GM04504 (cell line): ENCODE data around the gene TMED10.

Experiments used
- DNase-seq: peaks from one replicate; pipeline ENCODE4 v3.0.0-alpha.2; 2012; ENCODE audit warnings: low read depth

The TMED10 gene

DNA sequence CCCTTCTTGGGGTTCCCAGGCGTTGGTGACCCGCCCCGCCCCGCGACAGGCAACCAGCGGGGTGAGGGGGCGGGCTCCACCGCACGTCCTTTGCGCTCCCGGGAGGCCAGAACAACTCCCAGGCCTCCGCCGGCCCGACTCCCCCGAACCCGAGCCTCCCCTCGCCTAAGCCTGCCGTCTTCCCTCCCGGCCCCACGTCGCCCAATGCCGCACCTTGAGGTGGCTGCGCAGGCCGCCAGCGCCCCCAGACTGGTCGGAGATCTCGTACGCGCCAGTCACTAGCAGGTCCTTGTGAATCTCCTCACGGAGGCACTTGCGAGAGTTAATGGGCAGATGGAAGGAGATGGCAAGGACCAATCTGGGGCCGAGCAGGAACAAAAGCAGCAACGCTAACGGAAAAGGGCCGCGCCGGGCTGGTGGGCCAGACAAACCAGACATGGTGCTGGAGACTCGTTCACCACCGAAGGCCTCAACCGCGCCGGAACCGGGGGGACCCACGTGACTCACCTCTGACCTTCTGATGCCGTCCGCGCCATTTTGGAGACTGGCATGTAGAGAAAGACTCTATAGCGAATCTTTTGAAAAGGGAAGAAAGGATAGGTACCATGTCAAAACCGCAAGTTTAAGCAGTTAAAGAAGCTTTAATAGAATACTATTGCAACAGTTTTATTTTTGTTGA lies at the start of gene TMED10:
TMED10 (minus strand) TSS at position 471 of the 679 bp plus-strand sequence; CDS start at position 438, 33 bp downstream.
- DNase-seq, result peak; percentile 74

DNA sequence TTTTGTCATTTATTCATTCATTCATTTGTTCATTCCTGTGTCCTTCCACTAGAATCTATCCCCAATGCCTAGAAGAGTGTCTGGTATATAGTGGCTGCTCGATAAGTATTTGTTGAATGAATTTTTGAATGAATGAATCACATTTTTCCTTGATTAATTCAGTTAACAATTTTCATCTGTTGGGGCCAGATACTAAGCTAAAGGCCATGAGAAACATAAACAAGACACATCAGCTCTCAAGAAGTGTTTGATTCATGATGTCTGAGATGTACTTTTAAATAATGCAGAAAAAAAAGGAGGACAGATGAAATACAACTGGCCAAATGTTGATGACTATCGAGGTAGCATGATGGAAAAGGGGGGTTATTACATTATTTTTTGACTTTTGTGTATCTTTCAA lies 48.1 kb upstream of the TMED10 start:
- no peak for DNase-seq

DNA sequence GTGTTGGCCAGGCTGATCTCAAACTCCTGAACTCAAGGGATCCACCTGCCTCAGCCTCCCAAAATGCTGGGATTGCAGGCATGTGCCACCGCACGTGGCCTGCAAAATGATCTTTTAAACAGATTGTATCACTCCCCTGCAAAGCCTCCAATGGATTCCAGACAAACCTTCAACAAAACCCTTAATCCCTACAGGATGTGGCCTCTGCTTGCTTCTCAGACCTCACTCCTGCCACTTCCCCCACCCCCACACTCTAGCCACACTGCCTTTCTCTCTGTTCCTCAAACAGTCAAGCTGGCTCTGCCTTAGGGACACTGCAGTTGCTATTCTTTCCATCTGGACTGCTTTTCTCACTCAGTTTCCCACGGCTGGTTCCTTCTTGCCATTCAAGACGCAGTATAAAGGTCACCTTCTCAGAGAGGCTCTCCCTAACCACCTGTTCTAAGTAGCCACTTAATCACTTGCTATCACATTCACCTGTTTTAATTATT lies 47.3 kb upstream of the TMED10 start:
- DNase-seq, result no peak

DNA sequence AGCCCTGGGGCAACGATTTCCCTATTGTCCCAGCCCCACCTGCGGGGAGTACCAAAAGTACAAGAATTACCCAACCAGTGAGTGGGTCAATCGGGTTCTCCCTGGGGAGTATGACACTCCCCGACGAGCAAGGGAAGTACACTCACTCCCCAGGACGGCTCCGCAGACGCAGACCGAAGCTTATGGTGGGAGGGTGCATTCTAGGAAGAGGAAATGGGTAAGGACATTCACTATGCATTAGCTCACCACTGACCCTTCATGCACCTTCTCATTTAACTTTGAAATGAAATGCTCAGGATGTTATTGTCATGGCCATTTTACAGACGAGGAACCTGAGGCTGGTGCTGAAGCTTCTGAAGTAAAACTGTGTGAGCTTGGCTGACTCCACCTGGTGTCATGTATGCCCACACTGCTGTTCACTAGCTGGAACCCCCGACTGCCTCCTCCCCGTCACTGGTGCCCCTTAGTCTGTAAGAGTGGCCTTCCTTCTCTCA lies 45.8 kb upstream of the TMED10 start:
- no peak for DNase-seq

DNA sequence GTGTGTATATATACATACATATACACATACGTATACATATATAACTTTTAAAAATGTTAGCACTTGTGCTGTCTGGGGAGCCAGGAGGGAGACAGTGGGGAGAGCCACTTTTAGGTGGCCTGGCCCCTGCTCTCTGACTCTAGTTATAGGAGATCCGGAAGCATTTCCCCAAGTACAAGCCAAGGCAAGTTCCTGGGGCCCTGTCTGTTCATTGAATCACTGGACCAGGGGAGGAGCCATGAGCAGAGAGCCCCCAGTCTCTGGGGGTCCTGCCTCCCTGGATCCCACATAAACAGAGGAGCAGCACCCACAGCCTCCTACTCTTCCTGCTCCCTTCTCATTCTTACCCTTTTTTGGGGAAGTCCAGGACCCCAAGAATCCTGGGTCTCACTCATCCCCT lies 45.4 kb upstream of the TMED10 start:
- DNase-seq, result no peak

DNA sequence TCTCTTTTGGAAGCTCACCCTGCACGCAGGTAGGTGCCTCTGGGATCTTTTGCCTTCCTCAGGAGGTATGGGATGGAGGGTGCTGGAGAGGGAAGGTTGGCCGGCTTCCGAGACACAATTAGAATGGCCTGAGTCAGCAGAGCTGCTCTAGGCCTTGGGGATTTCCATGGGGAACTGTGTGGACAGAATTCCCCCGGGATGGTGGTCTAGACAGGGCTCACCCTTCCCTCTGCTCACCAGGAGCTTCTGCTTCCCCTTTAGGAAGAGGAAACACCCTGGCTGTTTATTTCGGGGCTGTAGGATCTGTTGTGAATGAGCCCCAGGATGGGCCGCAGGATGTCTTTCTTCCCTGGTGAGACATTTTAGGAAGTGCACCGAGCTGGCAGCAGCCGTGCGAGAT lies 43.7 kb upstream of the TMED10 start:
- no peak for DNase-seq

DNA sequence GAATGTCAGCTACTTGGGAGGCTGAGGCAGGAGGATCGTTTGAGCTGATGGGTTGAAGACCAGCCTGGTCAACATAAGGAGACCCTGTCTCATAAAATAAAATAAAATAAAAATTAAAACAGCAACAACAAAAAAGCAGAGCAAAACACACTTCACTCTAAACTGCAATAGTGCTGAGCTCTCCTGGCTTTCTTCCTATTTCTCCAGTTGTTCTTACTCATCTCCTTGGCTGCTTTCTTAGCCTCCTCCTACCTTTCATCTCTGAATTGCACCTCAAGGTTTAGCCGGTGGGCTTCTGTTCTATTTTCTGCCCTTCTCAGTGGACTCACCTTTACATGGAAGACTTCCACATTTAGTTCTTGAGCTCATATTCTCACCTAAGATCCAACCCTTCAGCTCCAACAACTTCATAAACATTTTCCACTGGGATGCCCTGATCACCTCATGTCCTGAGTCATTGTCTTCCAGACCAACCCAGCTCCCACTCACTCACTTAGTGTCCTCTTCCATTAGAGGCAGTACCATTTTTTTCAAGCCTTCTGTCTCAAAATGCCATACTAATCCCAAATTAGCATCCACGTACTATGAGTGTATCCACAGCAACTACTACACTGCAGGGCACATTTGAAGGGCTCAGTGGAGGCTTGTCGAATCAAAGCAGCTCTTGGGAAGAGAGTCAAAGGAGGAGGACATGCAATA lies 41.2 kb upstream of the TMED10 start:
- DNase-seq, result no peak

DNA sequence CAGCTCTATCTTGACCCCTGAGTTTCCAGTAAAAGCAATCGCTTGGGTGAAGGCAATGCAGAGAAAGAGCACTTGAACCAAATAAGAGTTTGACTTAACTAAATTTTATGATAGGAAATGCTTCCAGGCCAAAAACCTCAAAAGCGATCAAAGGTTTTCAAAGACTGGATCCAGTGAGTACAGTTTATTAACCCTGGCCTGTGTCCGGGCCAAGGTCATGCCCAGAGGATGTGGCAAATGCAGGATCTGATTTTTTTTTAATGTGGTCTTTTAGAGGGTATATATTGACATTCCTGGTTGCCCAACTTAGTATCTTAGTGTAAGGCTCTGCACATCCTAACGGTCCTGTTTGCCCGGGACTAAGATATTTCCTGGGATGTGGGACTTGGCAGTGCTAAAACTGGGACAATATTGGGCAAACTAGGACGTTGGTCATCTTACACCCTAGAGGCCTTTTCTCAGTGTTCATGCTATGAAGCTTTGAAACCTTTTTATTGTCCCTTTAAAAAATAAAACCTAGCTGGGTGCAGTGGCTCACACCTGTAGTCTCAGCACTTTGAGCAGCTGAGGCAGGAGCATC lies 40.1 kb upstream of the TMED10 start:
- DNase-seq, result no peak

DNA sequence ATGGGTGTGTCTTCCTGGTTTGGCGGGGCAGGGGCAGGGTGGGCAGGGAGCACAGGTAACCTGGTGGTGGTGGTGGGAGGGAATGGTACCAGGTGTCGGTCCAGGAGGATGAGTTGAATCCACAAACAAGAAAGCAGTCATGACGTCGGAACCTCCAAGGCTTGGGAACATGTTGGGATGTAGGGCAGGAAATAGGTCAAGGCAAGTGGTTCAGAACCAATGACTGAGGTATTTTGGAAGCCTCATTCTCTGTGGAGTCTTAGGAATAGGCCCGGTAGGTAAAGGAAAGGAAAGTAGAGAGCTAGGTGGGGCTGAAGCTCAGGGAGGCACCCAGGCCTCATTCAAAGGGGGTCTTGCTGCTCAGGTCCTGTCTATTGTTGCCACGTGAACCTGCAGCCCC lies 39.1 kb upstream of the TMED10 start:
- no peak for DNase-seq

DNA sequence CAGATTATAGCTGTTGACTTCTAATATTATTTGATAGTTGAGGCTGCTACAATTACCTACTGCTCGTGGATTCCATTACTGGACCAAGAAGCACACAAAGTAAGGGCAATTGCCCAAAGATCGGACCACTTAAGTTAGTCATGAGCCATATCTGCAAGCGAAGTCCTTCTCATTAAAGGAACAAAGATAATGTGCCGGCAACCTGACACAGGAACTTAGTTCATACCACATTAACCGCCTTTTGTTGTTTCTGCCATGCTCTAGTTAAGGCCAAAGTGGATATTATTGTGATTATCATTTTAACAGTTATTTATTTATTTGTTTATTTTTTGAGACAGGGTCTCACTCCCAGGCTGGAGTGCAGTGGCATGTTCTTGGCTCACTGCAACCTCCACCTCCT lies 38.1 kb upstream of the TMED10 start:
- DNase-seq, result no peak

DNA sequence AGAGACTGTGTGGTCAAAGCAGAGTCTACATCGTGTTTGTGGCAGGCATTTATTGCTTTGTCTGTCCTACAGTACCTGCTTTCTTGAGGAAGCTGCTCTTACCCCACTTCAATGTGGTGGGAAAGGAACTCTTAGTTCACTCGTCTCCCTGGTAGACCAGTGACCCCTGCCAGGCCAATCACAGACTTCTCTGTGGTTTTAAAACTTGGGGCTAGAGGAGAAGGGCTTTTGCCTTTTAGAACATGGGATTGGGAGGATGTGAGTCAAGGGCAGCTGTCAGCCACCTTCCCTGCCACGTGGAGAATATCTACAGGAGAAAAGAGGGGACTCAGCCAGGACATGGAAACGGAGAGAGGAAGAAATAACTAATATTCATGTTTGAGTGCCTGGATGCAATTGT lies 36.8 kb upstream of the TMED10 start:
- no peak for DNase-seq

DNA sequence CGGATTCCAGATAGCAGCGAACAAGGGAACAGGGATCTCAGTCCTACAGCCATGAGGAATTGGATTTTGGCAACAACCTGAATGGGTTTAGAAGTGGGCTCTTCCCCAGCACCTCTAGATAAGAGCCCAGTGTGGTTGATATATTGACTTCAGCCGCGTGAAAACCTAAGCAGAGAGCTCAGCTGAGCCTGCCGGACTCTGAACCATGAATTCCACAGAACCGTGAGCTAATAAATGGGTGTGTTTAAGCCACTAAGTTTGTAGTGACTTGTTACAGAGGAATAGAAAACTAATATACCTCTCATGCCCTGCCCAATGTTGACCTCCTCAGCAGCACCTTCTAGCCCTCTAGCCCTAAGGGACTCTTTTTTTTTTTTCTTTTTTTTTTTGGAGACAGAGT lies 32.4 kb upstream of the TMED10 start:
- DNase-seq, result no peak

DNA sequence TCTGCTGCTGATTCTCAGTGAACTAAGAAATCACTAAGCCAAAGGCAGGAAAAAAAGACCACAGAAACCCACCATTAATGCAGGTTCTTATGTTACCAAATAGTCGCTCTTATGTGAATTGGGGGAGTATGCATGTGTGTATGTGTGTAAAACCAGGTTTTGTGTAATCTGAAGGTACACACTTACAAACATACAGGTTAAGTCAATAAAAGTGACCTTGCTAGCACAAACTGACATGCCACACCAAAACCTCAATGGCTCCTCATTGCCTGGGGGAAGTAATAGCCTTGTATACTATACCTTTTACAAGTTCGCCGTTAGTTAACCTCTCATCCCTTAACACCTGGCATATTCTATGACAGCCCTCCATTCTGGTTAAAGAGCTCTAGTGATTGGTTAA lies 29.8 kb upstream of the TMED10 start:
- DNase-seq, result no peak

DNA sequence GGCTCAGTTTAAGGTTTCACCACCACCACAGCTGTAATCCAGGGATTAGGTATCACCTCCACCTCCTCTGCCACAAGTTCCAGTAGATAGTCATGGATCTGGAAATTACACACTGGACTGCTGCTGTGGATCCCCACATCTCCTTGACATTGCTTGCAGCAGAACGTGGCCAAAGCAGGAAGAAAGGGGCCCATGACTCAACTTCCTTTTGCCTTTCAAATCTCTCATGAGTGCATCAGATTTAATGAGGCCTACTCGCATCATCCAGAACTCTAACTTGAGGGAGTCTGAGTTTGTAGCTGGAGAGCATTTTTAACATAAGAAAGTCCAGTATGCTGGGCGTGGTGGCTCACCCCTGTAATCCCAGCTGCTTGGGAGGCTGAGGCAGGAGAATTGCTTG lies 29.2 kb upstream of the TMED10 start:
- DNase-seq, result peak; percentile 36

DNA sequence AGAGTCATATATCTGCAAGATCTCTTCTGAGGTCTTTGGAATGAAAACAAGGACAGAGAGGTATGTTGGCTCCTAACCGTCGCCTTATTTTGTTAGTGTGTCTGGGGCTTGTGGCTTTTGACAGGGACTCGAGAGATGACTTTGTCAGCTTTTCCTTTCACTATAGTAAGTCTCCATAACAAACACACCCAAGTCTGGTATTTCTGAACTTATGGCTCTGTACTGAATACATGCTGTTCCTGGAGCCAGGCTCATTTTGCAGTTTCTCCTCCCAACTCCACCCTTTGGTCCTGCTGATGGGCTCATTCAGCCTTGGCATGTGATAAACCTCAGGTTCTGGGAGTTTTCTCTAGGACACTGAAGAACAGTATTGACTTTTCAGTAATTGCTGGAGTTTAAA lies 27.7 kb upstream of the TMED10 start:
- no peak for DNase-seq

DNA sequence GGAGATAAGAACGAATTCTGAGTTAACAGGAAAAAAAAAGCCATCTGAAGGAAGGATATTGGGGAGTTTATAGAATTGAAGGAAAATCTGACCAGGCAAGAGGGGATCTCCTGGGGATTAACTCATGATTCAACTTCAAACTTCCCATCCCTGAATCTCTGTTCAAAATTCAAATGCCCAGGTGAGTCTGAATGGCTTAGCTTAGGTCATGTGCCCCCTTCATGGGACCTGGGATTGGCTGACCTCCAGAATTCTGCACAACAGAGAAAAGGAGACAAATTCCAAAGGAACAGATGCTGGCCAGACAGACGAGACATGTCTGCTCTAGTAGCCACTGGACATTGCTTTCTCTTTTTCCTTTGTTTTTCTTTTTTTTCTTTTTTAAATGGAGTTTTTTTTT lies 26.2 kb upstream of the TMED10 start:
- no peak for DNase-seq

DNA sequence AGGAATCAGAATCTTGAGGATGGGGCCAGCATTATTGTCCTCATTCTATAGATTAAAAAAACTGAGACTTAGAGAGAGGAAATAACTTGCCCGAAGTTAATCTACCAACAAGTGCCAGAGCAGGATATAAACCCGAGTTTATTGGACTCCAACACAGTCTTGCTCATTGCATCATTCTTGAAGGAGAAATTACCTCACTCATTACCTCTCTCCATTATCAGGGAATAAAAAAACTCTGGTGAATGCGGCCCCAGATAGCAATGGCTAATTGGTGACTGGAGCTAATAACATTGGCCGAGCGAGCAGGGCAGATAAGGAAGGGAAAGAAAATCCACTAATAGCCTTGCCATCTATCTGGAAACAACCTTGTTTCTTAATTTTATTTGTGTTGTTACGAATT lies 24.7 kb upstream of the TMED10 start:
- DNase-seq, result no peak

DNA sequence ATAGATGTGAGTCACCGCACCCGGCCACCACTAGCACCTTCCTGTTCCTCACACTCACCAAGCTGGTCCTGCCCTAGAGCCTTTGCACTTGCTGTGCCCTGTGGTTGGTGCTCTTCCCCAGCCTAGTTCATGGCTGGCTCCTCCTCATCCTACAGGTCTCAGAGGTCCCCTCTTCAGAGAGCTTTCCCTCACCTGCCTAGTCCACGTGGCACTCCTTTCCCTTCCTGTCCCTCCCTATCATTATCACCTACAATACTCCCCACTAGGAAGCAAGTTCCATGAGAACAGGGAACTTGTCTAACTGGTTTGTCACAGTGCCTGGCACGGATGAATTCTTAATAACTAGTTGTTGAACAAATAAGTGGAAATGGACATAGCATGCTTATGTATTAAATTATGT lies 24.0 kb upstream of the TMED10 start:
- no peak for DNase-seq

DNA sequence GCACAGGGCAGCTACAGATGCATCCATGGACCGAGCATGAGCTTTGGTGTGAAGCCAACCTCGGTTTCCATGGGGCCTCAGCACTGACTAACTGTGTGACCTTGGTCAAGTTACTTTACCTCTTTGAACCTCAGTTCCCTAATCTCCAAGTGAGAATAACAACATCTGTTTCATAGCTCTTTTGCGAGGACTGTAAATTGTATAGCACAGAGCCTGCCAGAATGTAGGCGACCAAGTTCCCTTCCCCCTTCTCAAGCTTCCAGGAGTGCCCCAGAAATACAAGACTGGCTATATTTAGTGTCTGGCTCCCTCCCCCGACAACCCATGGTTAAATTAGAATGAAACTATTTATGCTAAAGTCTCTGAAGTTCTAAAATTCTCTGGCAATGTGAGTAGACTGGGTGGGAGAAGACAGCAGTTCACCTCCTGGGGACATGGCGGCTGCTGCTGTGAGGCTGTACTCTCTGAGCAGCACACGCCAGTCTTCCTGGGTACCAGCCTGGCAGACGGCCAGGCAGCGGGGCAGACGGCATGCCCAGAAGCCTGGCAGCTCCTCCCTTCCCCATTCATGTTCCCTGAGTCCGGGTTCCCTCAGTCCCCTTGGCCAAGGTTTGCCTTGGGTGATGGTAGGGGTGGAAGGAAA lies 22.0 kb upstream of the TMED10 start:
- DNase-seq, result no peak

DNA sequence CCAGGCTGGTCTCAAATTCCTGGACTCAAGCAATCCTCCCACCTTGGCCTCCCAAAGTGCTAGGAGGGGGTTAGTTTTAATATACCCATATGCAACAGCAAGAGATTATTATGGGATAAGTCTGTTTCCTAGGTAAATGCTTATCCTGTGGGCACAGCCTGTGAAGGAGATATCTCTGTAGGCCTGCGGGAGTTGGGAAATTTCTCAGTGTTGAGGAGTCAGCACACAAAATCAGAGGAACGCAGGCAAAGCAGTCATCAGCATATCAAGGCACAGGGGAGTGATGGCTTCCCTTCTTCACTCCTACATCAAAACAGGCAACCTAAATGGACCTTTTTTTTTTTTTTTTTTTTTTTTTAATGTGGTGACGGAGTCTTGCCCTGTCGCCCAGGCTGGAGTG lies 20.9 kb upstream of the TMED10 start:
- DNase-seq, result no peak

DNA sequence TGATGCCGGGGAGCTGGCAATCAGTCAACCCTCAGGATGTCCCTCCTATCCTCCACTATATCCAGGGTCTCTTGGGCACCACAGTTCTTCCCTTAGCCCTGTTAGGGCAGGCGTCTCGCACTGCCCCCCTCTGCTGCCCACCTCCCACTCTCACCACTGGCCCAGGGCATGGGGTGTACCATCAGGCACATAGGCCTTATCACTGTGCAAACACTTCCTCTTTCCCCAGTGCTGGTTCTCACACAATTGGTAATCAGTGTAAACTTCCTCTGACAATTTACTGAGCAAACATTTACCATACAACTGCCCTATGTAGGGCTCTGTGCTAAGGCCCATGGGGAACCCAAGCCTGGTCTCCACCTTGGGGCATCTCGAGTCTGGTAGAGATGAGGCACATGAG lies 20.1 kb upstream of the TMED10 start:
- DNase-seq, result no peak

DNA sequence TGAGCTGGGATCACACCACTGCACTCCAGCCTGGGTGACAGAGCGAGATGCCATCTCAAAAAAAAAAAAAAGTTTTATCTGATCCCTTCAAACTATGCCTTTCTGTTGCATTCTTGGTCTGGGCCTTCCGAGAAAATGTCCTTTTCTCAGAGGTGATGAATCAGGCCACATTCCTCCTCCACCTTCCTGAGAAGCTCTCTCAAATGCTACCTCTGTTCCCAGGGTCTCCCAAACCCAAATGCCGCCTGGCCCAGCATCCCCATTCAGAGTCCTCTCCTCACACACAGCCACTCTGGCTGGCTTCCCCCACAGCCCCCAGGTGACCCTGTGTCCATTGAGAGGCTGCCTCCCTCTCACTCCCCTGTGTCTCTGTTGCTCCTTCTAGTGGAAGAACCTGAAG lies 19.7 kb upstream of the TMED10 start:
- no peak for DNase-seq

DNA sequence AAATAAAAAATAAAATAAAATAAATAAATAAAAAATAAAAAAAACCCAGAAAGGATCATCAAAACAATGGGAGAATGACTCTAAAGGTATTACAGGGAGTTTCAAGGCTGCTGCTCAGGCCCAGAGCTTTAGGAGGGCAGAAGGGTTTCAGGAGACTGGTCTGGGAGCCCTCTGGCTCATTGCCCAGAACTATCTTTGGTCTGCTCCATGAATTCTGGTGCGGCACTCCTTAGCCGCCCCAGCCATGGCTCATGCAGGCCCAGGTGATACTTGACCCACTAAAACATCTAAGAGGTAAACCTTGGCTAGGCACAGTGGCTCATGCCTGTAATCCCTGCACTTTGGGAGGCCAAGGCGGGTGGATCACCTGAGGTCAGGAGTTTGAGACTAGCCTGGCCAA lies 14.7 kb upstream of the TMED10 start:
- DNase-seq, result no peak
